HG03045 (cell line): ENCODE data around the gene EHMT2.
A peak's percentile ranks its signal among the peaks of the same experiment; 100 is the strongest.
"Not testable (repeated sequence)": the region's sequence is repeated elsewhere in the genome, so short reads cannot be mapped to it uniquely, and the experiment has no call there.

ENCODE experiments used
- ATAC-seq: cut with Tn5 transposase; IDR thresholded peaks from one replicate; pipeline ENCODE4 v1.9.1; 2021; ENCODE audit warnings: mild to moderate bottlenecking, moderate library complexity; ENCODE audit not compliant: unreplicated experiment

Gene EHMT2

GRCh38 chr6:31871046-31871659 is 26.3 kb downstream of the EHMT2 start:
- no peak for ATAC-seq

DNA sequence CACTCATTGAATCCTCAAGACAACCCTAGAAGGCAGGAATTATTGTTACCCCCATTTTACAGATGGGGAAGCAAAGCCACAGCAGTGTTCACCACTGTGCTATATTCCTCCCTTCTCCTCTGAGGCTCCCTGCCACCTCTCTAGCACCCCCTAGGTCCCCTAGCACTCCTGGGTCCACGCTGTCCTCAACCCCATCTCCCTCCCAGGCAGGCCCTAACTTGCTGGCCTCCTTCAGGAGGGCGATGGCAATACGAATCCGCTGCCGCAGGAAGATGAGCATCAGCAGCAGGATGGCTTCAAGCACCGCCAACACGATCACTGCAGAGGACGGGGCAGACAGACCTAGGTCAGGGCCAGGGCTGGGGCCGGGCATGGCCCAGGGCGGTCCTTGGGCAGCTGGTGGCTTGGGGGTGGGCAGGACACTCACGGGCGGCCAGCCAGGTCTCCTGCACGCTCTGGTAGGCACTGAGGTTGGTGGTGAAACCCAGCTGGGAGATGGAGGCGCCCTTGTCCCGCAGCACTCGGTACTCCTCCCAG is 27.0 kb downstream of the EHMT2 start:
- ATAC-seq = no peak

DNA sequence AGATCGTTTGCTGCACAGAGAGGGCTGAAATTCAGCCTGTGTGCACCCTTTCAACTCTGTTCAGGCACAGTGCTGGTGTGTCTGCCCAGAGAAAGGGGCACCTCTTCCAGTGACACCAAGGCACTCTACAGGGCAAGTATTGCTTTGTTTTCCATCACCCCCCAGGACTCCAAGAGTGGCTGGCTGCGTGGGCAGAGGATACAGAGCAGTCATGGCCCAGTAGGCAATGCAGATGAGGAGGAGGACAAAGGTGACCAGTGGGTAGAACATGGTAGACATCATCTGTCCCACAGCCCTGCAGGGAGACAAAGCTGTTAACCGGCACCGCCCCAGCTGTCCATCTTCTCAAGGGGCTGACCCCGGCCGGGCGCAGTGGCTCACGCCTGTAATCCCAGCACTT is 28.2 kb downstream of the EHMT2 start:
- ATAC-seq = no peak

DNA sequence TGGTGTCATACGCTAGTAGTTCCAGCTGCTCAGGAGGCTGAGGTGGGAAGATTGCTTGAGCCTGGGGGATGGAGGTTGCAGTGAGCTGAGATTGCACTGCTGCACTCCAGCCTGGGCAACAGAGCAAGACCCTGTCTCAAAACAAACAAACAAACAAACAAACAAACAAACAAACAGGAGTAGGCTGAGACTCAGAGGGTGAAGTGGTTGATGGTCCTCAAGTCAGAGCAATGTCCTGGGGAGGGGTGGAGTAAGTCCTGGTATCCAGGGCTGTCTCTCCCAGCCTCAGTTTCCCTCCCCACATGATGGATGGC is 28.9 kb downstream of the EHMT2 start:
- ATAC-seq = not testable (repeated sequence)

- ATAC-seq = no peak
Measured at GRCh38 chr6:31865205-31866118, 32.0 kb downstream of the EHMT2 start.

- ATAC-seq = no peak
Measured at GRCh38 chr6:31864818-31865204, 32.7 kb downstream of the EHMT2 start.

DNA sequence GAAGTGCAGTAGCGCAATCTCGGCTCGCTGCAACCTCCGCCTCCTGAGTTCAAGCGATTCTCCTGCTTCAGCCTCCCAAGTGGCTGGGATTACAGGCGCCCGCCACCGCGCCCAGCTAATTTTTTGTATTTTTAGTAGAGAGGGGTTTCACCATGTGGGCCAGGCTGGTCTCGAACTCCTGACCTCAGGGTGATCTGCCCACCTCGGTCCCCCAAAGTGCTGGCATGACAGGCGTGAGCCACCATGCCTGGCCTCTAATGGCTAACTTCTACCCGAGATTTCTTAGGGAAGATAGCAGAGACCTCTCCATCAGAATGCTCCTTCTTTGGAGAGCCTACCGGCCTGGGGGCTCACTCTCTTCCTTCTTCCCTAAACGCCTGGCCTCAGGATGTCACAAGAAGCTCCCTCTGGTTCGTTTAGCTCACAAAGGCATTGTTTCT is 33.4 kb downstream of the EHMT2 start:
- ATAC-seq = not testable (repeated sequence)

GRCh38 chr6:31862344-31863235 is 34.9 kb downstream of the EHMT2 start, which contains the start of gene NEU1:
Gene NEU1 (minus strand): TSS chr6:31862821. CDS start chr6:31862776, 45 bp downstream.
- ATAC-seq = peak; percentile 92

DNA sequence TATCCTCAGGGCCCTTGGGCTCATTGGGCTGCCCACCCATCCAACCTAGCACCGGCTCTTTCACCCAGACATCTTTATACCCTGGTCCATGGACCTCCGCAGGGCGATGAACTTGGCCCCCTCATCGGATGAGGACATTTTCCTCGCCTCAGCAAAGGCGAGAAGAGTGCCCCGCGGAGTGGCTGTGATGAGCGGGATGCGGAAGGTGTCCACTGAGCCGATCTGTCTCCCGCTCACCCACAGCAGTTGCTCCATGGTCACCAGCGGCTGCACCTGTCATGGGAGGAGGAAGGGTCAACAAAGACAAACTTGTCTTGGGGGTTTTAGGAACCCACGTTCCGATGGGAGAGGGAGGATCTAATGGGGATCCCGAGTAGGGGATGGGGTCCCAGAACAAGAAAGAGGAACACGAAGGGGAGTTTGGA is 35.6 kb downstream of the EHMT2 start:
- no peak for ATAC-seq

DNA sequence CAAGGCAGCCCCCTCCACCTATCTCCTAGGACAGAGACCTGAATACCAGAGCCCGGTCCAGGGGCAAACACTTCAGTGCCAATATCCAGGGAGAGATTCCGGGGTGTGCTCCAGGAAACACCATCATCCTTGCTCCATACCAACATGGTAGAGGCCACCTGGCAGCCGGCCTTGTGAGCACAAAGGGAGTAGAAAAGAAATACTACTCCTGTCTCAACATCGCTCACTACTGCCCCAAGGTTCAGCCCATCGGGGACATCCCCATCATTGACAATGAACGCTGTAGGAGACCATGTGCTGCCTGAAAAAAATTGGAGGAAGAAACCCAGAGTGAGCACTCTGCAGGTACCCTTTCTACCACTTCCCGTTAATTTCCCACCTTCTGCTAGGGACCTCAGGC is 36.3 kb downstream of the EHMT2 start:
- no peak for ATAC-seq

GRCh38 chr6:31860349-31860748 is 37.1 kb downstream of the EHMT2 start:
- no peak for ATAC-seq

DNA sequence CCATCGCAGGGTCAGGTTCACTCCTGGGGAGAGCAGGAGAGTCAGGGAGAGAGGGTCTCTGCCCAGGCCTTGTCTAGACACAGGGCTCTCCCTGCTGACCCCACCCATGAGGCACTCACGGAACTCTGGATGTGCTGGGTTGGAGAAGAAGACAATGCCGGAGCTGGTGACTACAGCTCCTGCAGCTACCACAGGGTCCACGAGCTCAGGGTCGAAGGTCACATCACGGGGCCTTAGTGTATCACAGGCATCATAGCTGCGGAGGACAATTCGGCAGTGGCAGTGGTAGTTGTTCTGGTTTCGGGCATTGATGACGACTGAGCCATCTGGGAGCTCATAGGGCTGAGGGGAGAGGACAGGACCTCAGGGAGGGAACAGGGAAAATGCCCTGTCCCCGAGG is 37.6 kb downstream of the EHMT2 start:
- no peak for ATAC-seq

DNA sequence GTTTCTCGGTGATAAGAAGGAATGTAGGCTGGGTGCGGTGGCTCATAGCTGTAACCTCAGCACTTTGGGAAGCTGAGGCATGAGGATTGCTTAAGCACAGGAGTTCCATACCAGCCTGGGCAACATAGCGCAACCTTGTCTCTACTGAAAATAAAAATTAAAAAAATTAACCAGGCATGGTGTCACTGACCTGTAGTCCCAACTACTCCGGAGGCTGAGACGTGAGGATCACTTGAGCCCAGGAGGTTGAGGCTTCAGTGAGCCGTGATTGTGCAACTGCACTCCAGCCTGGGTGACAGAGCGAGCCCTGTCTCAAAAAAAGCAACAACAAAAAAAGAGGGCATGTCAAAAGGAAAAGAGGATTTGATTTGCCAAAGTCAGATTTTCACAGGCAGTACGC is 38.8 kb downstream of the EHMT2 start:
- no peak for ATAC-seq

GRCh38 chr6:31857774-31858173 is 39.7 kb downstream of the EHMT2 start:
- not testable (repeated sequence) for ATAC-seq

DNA sequence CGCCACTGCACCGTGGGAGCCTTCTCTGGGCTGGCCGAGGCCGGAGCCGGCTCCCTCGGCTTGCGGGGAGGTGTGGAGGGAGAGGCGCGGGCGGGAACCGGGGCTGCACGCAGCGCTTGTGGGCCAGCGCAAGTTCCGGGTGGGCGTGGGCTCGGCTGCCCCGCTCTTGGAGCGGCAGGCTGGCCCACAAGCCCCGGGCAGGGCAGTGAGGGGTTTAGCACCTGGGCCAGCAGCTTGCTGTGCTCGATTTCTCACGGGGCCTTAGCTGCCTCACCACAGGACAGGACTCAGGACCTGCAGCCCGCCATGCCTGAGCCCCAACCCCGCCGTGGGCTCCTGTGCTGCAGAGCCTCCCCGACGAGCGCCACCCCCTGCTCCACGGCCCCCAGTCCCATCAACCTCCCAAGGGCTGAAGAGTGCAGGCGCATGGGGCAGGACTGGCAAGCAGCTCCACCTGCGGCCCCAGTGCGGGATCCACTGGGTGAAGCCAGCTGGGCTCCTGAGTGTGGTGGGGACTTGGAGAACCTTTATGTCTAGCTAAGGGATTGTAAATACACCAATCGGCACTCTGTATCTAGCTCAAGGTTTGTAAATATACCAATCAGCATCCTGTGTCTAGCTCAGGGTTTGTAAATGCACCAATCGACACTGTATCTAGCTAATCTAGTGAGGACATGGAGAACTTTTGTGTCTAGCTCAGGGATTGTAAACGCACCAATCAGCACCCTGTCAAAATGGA is 45.3 kb downstream of the EHMT2 start:
- ATAC-seq = not testable (repeated sequence)

DNA sequence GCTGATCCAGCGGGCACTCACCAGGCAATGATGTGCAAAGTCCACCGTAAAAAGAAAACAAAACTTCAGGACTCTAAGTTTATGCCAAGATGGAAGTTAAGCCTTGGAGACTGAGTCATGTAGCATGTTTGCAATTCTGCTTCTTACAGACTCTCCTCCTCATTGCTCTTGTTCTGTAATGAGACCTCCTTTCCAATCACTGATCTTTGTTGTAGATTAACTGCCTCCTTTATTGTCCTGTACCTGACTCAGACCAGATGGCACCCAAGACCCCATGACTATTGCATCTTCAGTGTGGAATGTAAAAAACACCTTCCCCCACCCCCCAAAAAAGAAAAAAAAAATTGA is 46.0 kb downstream of the EHMT2 start:
- no peak for ATAC-seq

GRCh38 chr6:31850765-31851484 is 46.6 kb downstream of the EHMT2 start:
- ATAC-seq = no peak

- no peak for ATAC-seq
Measured at GRCh38 chr6:31847276-31847978, 50.1 kb downstream of the EHMT2 start.

- ATAC-seq = no peak
Measured at GRCh38 chr6:31844507-31844906, 53.0 kb downstream of the EHMT2 start.
